Measurements from ENCODE around the gene BICDL1.

- no peak for TF ChIP-seq POLR2A (IDR thresholded peaks at IDR 0.05)
- no peak for TF ChIP-seq CTCF (IDR thresholded peaks at IDR 0.05)
Measured at GRCh38 chr12:120079411-120080400, 90.7 kb downstream of the BICDL1 start.
